GM18870 (cell line): Measurements from ENCODE around the gene GRID2.
"Not testable (repeated sequence)": the region's sequence is repeated elsewhere in the genome, so short reads cannot be mapped to it uniquely, and the experiment has no call there.

Experiments used
- ATAC-seq: cut with Tn5 transposase; IDR thresholded peaks from one replicate; pipeline ENCODE4 v1.9.1; 2021; ENCODE audit warnings: moderate library complexity; ENCODE audit not compliant: unreplicated experiment

The GRID2 gene

DNA sequence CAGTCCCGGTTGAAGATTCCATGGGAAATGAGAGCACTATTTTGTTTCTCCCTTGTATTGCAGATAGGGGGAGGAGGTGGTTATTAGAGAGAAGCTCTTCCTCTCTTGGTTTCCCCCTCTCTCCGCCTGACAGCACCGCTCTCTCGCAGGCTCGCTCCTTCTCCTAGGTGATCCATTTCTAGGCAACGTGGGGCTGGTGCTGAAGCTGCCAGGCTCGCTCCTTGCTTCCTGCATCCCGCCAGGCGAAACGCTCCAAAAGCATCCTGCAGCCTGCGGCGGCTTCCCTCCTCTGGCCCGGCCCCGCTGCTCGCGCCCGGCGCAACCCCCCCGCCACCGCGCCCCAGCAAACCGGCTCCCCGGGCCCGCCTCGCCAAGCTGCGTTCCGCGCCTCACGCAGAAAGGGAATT, at the start of gene GRID2:
Gene GRID2, plus strand, starts transcription at position 346 of the 407 bp plus-strand sequence.
- ATAC-seq, result no peak

DNA sequence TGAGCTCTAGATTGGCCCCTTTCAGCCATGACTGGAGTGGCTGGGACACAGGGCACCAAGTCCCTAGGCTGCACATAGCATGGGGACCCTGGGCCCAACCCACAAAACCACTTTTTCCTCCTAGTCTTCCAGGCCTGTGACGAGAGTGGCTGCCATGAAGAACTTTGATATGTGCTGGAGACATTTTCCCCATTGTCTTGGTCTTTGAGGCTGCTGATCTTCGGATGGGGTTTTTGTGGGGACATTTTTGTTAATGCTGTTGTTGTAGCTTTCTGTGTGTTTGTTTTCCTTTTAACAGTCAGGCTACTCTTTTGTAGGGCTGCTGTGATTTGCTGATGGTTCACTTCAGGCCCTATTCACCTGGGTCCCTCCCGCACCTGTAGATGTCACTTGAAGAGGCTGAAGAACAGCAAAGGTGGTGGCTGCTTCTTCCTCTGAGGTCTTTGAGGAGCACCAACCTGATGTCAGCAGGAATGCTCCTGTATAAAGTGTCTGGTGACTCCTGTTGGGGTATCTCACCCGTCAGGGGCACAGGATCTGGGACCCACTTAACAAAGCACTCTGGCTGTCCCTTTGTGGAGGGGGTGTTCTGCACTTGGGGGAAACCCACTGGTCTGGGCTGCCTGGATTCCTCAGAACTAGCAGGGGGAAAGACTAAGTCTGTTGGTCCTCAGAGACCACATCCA, 49.6 kb upstream of the GRID2 start:
- no peak for ATAC-seq

DNA sequence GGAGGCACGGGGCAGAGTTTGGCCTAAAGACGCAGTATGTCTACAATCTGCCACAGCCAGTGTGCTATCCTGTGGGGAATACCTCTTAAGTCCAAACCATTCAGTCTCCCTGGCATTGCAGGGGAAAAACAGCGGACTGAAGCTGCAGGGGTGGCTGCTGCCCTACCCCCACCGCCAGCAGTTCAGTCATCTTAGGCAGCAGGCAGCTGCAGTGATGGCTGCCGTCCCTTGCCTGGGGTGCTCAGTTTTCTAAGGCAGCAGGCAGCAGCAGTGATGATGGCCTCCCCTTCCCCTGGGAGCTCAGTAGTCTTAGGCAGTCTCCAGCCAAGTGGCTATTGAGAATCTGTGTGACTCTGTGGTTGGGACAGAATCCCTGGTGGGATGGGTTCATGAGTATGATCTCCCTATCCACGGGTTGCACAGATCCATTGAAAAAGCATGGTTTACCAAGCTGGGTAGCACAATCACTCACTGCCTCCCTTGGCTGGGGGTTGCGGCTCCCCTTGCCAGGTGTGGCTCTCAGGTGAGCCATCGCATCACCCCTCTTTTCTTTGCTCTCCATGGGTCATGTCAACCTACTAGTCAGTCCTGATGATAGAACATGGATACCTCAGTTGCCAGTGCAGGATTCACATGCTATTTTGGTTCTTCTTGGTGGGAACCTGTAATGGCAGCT, 48.9 kb upstream of the GRID2 start:
- ATAC-seq, result no peak

DNA sequence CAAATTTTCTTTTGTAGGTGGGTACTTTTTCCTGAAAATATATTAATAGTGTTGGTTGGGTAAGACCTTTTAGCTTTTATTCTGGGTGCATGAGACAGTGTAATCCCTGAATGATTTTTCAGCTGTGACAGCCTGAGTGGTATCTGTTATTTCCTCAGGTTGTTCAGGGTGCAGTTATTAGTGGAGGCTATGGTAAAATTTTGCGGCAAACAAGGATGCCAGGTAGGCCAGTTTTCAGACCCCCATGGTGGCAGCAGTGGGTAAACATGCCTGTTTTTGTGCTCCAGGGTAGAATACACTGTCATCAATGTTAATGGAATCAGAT, 47.9 kb upstream of the GRID2 start:
- ATAC-seq, result no peak

DNA sequence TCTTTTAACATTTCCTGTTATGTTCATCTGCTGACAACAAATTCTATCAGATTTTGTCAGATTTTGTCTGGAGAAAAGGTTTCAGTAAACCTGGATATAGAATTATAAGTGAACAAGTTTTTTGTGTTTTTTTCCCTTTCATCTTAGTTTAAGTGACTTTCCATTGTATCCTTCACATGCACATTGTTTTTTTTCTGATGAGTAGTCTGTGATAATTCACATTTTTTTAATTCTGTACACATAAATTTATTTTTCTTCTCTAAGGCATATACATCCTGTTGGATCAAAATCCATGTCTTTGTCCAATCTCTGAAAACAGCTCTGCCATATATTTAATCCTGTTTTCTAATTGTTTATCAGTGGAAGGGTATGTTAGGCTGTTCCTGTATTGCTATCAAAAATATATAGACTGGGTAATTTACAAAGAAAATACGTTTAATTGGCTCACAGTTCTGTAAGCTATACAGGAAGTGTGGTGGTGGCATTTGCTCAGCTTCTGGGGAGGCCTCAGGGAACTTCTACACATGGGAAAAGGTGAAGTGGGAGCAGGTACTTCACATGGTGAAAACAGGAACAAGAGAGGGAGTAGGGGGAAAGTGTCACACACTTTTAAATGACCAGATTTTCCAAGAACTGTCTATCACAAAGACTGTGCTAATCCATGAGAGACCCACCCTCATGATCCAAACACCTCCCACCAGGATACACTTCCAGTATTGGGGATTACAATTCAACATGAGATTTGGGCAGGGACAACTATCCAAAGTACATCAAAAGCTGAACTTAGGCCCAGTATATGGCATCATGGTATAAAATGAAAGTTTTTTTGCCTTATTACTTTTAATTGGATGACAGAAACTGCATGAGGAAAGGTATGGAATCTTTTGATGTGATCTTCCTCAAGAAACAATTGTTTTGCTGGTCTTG, 45.6 kb upstream of the GRID2 start:
- ATAC-seq, result no peak

DNA sequence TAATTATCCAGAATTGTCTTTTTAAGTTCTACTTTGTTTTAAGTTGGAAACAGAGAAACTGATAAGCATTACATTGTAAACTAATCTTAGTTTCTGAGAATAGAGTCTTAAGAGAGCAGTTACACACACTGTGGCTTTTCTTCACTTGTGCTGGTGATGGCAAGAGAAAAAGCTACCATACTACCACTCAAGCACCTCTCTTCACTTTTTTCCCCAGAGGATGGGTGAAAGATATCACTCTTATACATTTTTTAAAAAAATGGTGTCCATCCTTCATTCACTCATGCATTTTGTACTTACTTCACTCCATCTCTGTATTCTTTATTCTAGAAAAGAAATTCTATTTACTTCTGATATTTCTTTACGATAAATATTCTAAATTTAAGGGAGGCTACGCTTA, 42.5 kb upstream of the GRID2 start:
- no peak for ATAC-seq

DNA sequence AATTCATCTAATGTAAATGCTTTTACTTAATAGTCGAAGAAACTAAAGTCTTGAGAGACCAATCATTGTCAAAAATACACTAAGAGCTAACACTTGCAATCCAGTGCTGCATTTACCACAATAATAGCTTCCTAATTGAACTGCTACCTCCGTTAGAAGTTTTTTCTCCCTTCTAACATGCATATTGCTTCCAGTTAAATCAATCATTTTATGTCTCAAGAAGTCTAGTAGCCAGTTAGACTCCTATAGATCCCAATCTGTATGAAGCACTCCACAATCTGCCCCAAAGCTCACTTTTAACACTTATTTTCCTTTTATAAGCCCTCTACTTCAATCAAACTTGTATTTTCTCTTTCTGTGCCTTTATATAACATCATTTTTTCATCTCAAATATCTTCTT, 41.4 kb upstream of the GRID2 start:
- ATAC-seq, result no peak

DNA sequence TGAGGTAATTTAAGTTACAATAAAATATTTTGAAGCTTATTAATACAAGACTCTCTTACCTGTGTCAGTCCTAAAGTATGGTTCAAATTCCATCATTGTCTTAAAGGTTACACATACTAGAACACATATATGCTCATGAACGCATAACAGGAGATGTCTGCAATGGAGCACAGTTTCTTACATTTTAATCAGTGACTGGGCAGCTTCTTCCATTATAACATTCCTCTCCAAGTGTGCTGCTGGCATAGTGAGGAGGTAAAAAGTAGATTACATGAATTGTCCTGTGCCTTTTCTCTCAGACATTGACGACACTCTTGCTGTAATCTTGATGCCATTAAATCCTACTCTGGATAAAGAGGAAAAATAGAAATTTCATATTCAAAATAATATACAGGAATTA, 40.8 kb upstream of the GRID2 start:
- no peak for ATAC-seq

DNA sequence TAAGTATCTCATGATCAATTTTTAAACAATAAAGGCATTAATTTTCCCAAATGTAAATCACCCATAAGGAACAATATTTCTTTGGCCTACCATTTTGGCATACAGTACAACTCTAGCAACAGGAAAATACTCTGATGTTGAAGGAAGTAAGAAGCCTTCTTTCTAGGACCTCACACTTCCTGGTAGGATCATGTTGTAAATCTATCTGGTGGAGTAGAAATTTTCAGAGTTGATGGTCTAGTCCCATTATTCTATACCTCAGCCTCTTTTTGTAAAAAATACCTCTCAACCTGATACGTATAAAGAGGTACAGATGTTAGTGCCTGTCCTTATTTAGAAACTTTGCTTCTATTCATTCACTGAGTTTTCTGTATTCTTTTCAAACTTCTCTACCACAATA, 40.2 kb upstream of the GRID2 start:
- ATAC-seq, result no peak

DNA sequence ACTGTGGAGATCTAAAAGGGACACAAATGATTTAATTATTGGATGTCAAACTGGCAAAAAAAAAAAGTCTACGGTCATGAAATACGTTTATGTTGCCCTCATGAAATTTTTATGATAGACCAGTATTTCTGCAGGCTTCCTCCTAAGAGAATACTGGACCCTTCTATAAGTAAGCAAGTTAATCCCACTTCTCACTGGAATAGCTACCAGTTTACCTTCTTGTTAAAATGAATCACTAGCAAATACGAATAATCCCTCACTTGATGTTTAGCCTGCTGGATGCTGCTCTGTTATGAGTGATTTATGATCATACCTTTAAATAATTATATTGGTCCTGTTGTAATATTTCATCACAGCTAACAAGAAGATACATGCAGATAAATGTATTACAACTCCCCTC, 39.6 kb upstream of the GRID2 start:
- ATAC-seq, result no peak

DNA sequence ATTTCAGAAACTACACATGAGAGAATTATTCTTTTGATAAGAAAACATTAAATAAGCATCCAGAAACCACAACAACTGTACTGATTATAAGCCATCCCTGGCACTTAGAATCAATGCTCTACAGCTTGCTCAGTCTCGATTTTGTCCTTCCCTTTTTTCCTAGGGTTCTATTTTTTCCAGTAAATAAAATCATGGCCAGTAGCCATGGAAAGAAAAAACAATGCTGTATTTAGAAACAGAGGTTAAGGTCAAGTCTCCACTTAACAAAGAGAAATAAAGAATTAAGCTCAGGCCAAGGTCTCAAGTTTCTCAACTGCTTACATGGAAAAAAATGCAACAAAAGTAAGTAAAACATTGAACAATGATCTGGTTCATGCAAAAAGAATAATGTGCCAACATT, 38.7 kb upstream of the GRID2 start:
- ATAC-seq, result no peak

DNA sequence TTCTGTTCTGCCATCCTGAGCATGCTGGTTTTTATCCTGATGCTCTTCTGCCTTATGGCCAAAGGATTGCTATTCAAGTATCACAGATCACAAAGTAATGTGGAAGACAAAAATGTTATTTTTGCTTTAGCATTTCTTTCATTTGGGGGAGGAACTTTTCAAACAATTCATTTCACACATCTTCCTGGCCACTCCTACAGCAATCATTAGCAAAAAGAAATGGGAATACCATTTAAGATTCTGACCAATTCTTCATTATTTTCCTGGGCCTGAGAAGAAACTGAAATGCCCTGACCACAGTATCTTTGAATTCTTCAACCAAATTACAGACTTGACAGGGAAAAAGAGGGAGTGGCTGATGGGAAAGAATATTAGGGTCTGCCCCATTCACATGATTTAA, 38.0 kb upstream of the GRID2 start:
- ATAC-seq, result no peak

DNA sequence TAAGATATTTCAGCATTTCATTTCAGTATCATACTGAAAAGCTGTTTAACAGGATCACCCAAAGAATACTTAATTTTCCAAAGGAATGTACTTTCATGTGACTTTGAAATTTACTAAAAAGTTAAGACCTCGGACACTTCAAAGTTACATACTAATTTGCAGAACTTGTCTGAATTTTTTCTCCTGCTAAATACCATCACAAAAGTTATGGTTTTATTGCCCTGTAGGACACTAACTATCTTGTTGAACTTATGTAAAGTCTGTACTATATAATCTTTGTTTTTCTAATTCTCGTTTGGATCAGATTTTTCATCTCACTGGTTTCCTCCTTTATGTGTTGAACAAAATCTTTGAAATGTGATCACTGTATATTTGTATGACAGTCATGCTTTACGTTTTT, 37.2 kb upstream of the GRID2 start:
- no peak for ATAC-seq

DNA sequence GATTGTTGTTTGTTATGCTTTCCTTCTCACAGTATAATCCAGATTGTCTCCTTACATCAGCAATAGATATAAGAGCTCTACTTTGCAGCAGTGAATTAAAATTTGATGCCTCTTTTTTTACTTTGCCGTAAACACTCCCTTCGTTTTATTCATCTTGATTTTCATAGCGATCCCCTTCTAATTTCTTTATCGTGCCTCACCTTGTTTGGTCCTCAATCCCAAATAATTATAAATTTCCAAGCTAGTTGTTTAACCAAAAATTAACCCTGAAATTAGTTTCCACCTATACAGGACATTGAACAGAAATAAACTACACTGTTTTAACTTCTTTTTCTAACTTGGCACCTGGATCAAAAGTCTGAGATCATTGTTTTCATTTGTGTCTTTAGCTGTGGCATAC, 35.1 kb upstream of the GRID2 start:
- ATAC-seq, result no peak

DNA sequence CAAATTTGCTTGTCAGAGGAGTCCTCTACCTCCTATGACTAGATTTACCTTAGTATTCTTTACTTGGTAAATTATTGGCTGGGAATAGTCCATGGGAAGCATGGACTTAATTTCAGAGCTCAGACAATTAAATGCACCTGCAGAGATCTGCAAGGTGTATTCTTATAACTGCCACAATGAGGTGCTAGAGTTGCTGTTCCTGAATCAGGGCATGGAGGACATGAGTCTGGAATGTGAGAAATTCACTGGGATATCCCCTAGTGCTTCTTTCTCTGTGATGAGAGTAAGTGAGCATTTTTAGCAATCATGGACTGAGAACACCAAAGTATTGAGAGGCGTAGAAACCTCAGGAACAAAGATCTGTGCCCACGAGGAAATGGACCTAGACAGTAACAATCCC, 32.9 kb upstream of the GRID2 start:
- ATAC-seq, result no peak

DNA sequence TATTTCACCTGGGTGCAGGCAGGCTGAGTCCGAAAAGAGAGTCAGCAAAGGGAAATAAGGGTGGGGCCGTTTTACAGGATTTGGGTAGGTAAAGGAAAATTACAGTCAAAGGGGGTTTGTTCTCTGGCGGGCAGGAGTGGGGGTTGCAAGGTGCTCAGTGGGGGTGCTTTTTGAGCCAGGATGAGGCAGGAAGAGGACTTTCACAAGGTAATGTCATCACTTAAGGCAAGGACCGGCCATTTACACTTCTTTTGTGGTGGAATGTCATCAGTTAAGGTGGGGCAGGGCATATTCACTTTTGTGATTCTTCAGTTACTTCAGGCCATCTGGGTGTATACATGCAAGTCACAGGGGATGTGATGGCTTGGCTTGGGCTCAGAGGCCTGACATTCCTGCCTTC, 32.2 kb upstream of the GRID2 start:
- ATAC-seq, result not testable (repeated sequence)

DNA sequence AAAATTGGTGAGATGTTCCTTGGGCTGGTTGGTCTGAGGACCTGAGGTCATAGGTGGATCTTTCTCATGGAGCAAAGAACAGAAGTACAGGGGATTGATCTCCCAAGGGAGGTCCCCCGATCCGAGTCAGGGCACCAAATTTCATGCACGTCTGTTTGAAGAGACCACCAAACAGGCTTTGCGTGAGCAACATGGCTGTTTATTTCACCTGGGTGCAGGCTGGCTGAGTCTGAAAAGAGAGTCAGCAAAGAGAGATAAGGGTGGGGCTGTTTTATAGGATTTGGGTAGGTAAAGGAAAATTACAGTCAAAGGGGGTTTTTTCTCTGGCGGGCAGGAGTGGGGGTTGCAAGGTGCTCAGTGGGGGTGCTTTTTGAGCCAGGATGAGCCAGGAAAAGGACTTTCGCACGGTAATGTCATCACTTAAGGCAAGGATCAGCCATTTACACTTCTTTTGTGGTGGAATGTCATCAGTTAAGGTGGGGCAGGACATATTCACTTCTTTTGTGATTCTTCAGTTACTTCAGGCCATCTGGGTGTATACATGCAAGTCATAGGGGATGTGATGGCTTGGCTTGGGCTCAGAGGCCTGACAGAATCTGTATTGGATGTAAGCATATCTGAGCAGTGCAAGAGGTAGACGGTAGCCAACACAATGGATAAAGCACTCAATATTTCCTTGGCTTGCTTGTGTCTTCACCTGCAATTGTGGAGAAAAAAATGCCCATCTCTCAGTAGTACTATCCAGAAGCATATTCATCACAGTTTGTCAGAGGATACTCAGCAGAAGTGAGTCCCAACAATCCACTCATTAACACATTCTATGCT, 26.5 kb upstream of the GRID2 start:
- ATAC-seq, result not testable (repeated sequence)

DNA sequence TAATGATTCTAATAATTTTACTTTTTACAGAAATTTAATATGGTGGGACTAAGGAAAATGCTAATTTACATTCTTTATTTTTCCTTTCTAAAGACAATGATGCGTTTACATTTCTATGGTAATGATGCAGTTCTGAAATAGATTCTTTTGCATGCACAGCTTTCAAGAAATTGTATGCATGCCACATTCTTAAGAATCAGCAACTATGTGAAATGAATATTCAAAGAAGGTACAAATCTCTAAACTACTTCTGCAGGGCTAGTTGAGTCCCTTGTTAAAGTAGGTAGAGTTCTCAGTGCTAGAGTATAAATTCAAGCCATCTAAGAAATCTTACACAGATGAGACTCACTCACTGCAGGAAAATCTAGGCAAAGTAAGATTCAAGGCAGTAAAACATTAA, 24.5 kb upstream of the GRID2 start:
- ATAC-seq, result no peak

DNA sequence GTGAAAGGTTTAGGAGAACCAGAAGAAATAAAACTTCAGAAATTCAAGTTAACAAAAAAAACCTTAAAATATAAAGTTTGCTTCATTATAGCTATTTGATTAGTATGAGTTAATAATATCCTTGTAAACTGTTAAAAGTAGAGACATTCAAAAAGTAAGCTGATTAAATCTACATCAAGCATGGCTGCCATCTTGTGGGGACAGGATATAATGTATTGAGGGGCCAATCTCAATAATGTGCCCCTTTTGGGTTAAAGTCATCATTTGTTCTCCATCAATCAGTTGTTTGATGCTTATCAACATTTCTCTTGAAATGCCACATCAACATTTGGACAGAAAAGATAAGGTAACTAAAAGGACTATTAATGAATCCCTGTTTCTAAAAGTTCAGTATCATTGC, 4.6 kb upstream of the GRID2 start:
- no peak for ATAC-seq

DNA sequence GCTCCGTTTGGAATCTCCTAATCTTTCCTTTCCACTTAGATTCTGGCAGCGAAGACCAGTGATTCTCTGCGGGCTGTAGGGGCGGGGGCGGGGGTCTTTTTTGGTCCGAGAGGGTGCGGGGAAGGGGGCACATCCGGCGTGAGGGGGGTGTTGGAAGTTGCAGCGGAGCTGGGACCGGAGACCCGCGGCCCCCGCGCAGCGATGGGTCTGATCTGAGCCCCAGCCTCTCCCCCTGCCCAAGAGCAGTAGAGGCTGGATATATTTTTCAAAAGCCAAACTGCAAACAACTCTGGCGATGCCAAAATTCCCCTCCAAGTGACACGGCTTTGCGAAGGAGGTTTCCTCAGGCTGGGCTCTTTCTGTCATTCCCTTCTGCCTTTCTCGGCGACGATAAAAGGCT, 355 bp downstream of the GRID2 start:
- ATAC-seq, result no peak

DNA sequence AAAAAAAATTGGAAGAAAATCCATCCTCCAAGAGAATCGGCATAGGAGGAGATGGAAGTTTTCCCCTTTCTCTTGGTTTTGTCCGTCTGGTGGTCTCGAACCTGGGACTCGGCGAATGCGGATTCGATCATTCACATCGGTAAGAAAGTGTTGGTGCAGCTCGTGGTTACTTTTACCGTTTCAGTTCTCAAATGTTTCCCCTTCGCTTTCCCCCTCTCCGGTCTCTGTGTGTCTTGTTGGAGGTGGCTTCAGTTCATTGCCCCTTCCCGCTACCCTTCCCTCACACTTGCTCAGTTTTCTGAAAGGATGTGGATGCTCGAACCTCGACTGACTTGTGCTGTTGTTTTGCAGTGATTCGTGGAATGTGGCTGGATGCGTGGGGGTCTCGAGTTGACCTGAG, 840 bp downstream of the GRID2 start:
- ATAC-seq, result no peak
